Body of pancreas (tissue), 4 donors: Measurements from ENCODE around the gene SOD3.

Experiments used
- CTCF ChIP-seq, 7 experiments: fragments of 450-650 bp in 4 of 7; fragments of 200-600 bp in 3 of 7; sonication (generic) in 3 of 7; IDR thresholded peaks; one replicate each; pipeline ENCODE4 v1.5.1; 2016 to 2019; ENCODE audit warnings: antibody characterized with exemption in 7 of 7
- POLR2A ChIP-seq, 3 donors: fragments of 450-650 bp; IDR thresholded peaks; one replicate each; pipeline ENCODE4 v1.6.1; 2016; ENCODE audit warnings: antibody characterized with exemption in 3 of 3, mild to moderate bottlenecking in 2 of 3

- TF ChIP-seq CTCF (IDR thresholded peaks at IDR 0.05) (no peak), POLR2A (IDR thresholded peaks at IDR 0.05) (no peak)
These were observed 41.4 kb downstream of the SOD3 start for GRCh38 chr4:24836661-24837242.
